GM21360 (cell line): ENCODE data around the gene VRK3.

Source experiments
- ATAC-seq: cut with Tn5 transposase; IDR thresholded peaks from one replicate; pipeline ENCODE4 v1.9.1; 2021; ENCODE audit warnings: mild to moderate bottlenecking, moderate library complexity; ENCODE audit not compliant: unreplicated experiment

The VRK3 gene

DNA sequence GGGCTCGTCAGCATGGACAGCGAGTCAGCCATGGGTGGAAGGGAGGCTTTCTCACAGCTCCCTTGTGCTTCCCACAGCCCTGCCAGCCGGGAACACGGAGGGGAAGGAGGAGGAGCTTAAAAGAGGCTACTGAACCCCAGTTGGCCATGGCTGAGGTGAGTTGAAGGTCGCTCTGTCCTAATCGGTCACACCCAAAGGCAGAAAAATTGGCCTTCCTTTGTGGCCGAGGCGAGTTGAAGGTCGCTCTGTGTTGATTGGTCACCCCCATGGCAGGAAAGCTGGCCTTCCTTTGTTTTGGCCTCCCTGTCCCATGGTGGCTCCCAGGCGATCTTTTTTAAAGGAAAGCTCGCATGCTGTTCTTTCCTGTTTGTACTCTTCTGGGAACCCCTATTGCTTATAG is 5.8 kb upstream of the VRK3 start:
- ATAC-seq = no peak

DNA sequence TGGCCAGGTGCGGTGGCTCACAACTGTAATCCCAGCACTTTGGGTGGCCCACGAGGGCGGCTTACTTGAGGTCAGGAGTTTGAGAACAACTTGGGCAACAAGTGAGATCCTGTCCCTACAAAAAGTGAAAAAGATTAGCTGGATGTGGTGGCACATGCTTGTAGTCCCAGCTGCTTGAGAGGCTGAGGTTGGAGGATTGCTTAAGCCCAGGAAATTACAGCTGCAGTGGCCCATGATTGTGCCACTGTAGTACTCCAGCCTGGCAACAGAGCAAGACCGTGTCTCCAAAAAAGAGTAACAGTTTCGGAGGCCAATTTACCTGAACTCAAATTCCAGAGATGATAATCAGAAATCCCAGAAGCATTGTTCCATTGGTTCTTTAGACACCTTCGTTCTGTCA is 5.1 kb upstream of the VRK3 start:
- ATAC-seq = no peak

DNA sequence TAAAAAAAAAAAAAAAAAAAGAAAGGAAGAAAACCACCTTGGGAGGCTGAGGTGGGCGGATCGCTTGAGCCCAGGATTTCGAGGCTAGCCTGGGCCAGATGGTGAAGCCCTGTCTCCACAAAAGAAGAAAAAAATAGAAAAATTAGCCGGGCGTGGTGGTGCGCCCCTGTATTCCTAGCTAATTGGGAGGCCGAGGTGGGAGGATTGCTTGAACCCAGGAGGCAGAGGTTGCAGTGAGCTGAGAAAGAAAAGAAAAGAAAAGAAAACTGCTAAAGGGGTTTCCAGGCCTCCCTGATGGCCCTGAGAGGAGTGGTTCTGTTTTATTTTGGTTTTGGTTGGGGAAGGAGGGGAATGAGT is 1.4 kb upstream of the VRK3 start:
- ATAC-seq = no peak

DNA sequence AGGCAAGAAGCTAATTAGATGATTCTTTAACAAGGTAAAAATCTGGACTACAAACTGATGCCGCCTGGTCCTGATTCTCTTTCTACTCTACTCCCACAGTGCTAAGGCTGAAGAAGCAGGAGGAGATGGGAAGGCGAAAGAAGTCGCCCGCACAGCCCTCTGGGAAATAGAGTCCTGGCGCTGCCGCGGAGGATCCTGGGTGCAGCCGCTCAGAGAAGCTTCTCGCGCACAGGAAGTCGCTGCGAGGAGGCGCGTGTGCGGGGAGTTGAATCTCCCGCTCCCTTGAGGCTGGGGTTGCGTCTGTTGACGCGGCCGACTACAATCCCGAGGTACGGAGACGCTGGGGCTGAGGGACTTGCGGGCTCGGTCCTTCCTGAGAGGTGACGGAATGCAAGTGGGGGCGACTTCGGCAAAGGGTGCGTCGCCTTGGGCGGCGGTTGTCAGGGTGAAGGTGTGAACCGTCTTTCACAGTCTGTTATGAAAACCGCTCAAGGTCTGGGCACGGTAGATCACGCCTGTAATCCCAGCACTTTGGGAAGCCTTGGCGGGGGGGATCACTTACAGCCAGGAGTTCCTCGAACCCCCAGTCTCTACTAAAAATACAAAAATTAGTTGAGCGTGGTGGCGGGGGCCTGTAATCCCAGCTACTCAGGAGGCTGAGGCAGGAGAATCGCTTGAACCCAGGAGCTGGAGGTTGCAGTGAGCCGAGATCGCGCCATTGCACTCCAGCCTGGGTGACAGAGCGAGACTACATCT is 800 bp upstream of the VRK3 start, which contains the start of gene ZNF473:
TSS of gene ZNF473 (plus strand) at position 212 of the 756 bp plus-strand sequence. CDS start 5,078 bp downstream, outside the sequence.
- peak; percentile 65 for ATAC-seq

DNA sequence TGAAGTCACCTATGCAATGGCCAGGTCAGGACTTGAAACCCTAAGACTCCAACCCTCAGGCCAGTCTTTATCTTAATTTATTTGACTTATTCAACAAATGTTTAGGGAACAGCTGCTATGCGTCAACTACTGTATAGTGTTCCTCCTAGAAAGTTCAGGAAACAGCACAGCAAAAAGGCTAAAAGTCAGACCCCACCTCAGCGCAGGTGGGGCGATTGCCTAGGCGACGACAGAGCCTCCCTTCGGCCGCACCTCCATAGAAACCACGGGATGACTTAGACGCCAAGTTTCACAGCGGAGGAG is 502 bp downstream of the VRK3 start:
- ATAC-seq = no peak

DNA sequence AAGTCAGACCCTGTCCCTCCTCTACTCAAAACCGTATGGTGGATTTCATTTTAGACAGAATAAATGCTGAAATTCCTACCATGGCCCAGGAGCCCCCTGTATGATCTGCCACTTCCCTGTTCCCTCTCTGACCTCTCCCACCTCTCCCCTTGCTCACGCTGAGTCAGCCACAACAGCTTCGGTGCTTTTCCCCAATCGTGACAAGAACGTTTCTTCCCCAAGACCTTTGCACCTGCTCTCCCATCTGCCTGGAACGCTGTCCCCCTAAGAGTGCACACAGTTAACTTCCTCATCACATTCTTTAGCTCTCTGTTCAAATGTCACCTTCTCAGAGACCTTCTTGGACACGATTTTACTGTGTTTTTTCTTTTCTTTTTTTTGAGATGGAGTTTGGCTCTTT is 2.3 kb downstream of the VRK3 start:
- ATAC-seq = no peak

DNA sequence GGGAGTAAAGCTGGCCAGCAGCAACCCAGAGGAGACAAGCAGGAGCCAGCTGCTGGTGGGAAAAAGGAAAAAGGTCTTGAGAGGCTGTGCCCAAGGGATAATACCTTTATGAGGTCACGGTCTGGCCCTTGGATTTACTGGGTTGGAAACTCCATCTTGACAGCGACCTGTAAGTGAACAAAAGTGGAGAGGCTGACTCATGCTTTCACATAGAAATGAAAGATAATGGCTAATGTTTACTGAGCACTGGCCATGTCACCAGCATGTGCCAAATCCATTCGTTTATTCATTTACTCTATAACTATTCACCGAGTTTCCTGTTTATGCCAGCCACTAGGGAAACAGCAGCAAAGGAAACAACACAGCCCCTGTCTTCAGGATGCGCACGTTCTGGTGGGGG is 4.7 kb downstream of the VRK3 start:
- no peak for ATAC-seq

DNA sequence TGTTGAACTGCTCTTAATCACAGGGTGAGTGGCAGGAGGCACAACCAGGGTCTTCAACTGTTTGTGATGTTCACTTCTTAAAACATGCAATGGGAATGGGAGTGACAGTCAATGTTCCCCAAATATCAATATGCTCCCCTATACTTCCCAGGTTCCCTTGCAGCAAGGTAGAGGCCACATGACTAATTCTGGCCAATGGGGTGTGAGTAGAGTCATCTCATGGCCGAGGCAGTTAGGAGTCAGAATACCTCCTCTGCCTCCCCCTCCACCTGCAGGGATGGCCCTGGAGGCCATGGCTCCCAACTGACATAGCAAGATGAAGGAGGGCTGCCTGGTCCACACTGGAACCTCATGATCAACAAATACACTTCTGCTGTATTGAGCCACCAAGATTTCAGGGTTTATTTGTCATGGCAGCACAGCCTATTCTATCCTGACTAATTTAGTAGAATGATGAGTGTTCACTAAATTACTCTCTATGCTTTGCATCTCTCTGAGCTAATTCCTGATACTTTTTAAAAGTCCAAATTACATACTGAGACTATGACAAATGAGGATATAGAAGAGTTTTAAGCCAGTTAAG is 8.9 kb downstream of the VRK3 start:
- no peak for ATAC-seq

DNA sequence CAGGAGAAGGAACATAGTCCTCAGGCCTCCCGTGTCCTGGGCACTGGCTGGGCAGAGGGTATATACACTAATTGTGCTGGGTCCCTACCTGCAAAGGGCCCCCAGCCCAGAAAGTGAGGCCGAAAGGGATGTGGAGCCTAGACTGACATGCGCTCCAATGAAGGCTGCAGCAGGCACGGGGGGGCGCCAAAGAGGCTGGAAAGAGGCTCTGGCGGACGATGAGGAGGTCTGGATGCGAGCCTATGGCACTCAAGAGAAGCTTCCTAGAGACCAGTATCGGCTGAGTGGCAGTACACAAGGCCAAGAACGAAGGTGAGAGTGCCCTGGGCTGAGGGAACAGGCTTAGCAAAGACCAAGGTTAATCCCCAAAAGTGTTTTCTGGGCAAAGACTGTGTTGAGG is 16.6 kb downstream of the VRK3 start:
- no peak for ATAC-seq

DNA sequence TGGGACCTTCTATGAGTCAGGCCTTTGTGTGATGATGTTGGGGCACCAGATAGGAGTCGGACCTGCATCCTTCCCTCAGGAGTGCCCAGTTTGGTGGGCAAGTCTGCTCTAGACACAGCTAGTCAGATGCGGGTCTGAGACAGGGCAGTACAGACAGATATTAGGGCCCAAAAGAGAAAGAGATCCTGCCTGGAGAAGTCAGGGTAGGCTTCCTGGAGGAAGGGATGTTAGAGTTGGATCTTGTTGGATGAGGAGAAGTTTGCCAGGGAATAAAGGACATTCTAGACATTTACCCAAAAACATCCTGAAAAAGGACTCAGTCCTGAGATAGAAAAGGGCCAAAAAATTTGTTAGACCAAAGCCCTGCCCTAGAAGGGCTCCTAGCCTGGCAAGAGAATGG is 17.2 kb downstream of the VRK3 start:
- ATAC-seq = no peak

DNA sequence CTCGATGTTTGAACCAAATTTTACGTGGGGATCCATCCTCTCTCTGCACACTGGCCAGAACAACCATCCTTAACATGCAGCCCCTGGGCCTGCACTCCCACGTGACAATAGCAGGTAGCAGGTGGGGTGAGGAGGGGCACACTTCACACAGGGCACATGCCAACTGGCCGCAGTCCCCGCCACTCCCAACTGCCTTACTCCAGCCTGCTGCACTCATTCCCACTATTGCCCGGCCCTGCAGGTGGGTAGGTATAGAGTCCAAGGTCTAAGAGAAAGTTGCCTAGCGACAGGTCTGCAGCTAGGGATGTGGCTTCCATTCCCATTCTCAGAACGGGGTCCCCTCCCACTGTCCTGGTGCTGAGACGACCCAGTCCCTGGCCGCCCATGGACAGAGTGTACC is 18.0 kb downstream of the VRK3 start:
- ATAC-seq = no peak

DNA sequence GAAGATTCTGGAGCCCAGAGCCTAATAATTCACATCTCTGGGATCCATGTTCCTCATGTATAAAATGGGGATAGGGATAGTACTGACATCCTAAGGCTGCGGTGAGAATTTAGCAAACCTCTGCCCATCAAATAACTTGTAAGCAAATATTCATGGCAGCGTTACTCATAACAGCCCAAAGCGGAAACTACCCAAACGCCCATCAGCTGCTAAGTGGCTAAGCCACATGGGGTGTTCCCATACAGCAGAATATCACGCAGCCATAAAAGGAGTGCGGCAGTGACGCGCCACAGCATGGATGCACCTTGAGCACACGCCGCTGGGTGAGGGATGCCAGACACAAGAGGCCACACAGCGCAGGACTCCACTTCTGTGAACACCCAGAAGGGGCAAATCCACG is 19.7 kb downstream of the VRK3 start:
- ATAC-seq = no peak

DNA sequence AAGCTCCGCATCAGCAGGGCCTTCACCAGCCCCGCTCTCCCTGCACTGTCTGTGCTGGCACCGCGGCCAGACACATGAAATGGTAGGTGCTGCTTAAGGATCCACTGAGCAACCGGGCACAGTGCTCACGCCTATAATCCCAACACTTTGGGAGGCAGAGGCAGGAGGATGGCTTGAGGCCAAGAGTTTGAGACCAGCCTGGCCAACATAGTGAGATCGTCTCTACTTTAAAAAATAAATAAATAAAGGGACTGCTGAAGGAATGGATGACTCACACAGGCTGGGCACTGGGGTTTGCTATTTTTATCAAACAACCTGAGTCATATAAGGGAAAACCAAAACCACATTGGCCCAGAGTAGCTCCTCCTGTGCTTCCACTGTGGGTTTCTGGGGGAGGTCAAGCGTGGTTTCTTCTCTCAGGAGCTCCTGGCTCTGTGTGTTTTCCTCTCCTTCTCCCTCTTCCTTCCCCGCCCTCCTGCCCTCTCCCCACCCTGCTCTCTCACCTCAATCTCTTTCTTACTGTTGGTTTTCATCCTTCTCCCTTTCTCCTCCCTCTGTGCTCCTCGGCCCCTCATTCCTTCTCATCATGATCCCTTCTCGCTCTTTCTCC is 21.3 kb downstream of the VRK3 start:
- ATAC-seq = no peak

DNA sequence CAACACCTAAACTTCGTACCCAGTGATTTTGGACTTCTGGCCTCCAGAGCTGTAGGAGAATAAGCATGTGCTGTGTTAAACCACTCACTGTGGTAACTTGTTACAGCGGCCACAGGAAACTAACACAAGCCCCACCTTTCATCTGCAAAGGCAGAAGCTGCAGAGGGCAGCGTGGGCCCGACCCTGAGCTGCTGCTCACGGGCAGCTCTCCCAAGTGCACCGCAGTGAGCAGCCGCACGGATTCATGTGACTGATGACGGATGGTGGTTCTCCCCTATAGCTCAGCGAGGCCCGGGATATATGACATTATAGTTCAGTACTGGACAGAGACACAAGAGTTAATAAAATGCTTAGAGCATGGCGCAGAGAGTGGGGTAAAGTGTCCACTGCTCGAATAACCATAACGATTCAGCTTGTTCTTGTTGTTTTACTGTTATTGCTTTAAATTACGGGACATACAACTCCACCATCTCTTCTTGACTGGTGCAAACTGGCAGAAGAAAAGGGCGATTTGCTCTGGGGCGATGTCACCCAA is 21.9 kb downstream of the VRK3 start:
- ATAC-seq = no peak

DNA sequence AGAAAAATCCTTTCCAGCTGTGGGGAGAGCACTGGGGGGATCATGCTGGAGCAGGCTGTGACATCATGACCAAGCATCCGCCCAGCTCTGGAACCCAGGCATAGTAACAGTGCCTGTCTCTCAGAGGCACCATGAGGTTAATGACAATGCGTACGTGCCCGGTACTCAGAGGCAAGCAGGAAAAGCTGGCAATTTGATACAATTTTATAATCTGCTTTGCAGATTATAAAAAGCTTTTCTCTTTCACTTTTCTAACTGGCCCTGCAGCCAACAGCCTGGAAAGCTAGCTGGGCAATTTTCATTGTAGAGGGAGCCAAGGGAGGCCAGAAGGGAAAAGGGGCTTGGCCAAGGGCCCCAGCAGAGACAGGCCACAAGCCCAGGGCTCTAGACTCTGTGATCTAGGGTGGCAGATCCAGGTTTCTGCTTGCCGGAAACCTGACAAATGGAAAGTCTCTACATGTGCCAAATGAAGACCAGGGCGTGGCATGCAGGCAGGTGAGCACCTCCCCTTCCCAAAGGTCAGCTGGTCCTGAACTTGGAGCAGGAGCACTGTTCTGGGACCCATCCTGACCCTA is 22.7 kb downstream of the VRK3 start:
- ATAC-seq = no peak

DNA sequence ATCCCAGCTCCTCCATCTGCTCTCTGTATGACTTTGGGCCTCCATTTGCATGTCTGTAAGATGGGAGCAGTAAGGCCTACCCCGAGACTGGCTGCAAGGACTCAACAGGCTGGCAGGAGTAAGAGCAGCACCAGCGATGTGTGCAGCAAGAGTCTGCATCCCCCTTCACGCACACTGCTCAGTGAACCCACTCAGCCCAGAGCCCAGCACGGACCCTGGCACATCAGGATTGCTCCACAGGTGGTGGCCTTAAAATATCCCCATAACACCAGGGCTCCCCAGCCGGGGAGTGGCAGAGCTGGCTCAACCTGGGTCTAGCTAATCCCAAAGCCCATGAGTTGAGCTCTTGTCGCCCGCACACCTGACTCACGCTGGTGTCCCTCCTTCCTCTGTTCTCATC is 23.4 kb downstream of the VRK3 start:
- no peak for ATAC-seq

DNA sequence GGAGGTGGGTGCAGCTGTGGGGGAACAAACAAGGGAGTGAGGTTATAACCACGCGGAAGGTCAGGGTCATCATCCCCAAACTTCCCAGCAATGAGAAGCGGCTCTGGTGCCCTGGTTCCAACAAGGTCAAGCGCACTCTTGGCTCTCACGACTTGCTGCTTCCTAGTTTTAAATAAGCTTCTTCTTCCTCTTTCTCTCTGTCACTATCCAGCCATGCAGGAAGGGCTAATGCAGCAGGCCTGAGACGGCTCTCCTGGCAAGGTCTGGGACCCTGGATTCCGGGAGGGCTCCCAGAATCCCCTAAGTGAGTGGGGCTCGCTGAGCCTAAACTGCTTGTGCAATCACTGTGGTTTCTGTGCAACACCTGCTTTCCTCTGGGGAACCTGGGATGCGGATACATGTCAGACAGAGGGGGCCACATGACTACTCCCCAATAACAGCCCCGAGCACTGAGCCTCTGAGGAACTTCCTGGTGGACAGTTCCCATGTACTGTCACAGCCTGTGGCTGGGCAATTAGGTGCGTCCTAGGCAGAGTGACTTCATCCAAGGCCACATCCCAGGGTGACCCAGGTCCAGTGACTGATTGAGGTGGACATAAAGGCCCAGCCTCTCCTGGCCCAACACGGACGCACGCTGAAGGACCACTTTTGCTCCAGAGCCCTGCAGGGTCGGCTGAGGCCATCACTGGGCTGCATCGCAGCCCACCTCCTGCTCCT is 24.2 kb downstream of the VRK3 start:
- no peak for ATAC-seq

DNA sequence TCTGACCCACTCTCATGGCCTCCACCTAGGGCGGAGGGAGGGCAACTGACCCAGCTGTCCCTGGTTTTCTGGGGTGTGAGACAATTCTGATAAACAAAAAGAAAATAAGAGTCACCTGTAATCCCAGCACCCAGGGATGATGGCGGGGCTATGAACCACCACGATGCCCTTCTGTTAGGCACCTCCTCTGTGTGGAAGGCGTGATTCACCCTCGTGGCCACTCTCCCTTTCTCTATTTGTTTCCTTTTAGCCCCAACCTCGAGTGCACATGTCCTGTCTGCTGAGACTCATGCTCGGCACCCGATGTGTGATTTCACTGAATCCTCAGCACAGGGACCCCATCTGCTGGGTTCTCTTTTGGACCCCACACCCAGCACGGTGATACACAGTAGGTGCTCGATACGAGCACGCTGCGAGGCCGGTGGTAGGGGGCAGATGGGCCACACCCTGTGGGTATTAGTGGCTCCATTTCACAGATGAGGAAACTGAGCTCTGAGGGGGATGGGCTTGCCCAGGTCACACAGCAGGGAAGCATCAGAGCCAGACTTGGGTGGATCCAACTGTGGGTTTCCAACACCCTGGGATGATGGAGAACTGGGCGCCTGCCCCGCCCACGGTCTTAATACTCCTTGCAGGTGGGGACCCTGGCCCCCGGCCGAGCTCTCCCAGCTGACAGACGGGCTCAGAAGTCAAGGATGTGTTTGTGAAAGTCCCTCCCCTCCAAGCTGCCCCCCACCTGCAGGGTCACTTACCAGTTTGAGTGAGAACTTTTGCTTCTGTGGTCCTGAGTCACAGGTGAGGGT is 24.9 kb downstream of the VRK3 start:
- no peak for ATAC-seq

DNA sequence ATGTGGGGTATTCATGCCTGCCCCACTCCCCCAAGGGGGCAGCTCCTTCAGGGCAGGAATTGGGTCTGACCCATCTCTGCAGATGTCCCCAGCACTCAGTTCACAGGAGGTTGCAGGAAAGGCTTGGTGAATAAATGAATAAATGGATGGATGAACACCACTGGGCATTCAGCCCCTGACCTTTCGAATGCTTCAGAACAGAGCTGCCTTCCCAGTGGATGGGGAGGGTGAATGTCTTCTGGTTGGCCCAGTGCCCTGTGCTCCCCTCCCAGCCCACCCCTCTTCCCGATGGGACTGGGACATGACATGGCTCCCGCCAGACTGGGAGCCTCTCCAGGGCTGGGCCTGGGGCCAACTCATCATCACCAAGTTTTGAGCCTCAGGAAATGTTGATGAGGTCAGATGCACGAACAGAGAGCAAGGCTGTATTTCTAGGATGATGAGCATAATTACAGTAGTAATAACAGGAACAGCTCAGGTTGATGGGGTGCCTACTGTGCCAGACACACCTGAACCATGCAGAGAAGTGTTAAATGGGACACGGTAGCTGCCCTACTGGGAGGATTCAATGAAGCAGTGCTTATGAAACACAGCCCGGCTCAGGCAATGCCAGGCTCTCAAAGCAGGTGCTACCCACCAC is 25.7 kb downstream of the VRK3 start:
- ATAC-seq = no peak

DNA sequence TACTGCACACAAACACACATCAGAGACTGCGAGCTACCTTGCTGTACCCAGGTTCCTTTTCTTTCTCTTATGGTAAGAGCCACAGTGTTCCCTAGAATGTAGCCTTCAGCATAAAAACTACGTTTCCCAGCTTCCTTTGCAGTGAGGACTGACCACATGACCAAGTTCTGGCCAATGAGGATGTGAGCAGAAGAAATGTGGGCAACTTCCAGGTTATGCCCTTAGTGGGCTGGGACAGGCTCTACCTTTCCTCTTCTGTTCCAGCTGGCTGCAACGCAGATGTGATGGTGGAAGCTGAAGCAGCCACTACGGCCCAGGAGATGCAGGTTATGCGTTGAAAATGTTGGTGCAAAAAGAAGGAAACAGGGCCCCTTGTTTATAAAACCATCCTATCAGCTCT is 27.5 kb downstream of the VRK3 start:
- no peak for ATAC-seq
